HEK293 (cell line): Measurements from ENCODE around the gene FDX1.

ENCODE experiments used
- CTCF ChIA-PET: fragments of 350-600 bp; formaldehyde crosslinking; extraction: SDS; loops from one replicate; lab custom pipeline; 2021; ENCODE audit warnings: antibody characterized with exemption; lab: Yijun Ruan, JAX
- POLR2A ChIA-PET: fragments of 300-600 bp; formaldehyde crosslinking; extraction: SDS; loops from one replicate; lab custom pipeline; 2020; ENCODE audit warnings: antibody characterized with exemption, inconsistent platforms; lab: Yijun Ruan, JAX
- H3K27ac ChIP-seq: fragments of 200-500 bp; sonication (Bioruptor generic); 2 replicates; pipeline ENCODE4 v1.5.1; 2014; ENCODE audit warnings: low read depth, low read length, control low read depth, inconsistent platforms; ENCODE audit errors: extremely low read depth
- H3K36me3 ChIP-seq, 2 experiments: fragments of 200-500 bp in 1 of 2; sonication (Bioruptor generic) in 1 of 2; 1 replicate in 1 of 2; 2 replicates in 1 of 2; pipeline ENCODE4 v1.5.1; 2014 to 2017; ENCODE audit warnings: inconsistent platforms in 2 of 2, low read length in 2 of 2; ENCODE audit not compliant: control insufficient read depth in 2 of 2, insufficient read depth in 1 of 2
- H3K4me1 ChIP-seq: fragments of 200-500 bp; sonication (Bioruptor generic); 2 replicates; pipeline ENCODE4 v1.5.1; 2014; ENCODE audit warnings: mild to moderate bottlenecking, low read length, inconsistent platforms; ENCODE audit not compliant: control insufficient read depth, insufficient read depth
- H3K4me3 ChIP-seq: 2 replicates; pipeline ENCODE4 v1.5.1; 2011; ENCODE audit warnings: low read depth, mild to moderate bottlenecking, control low read depth, low read length, moderate library complexity
- H3K9me3 ChIP-seq: fragments of 200-500 bp; sonication (Bioruptor generic); 2 replicates; pipeline ENCODE4 v1.5.1; 2014; ENCODE audit warnings: low read depth, low read length, inconsistent platforms; ENCODE audit not compliant: control insufficient read depth, insufficient read depth
- FEZF1 ChIP-seq: fragments of 450-650 bp; formaldehyde crosslinking; IDR thresholded peaks from 2 replicates; pipeline ENCODE4 v1.5.1; 2016; ENCODE audit warnings: missing biosample characterization, missing genetic modification characterization
- GLIS1 ChIP-seq: fragments of 450-650 bp; formaldehyde crosslinking; IDR thresholded peaks from 2 replicates; pipeline ENCODE4 v1.5.1; 2016; ENCODE audit warnings: missing biosample characterization, missing genetic modification characterization
- KLF7 ChIP-seq: fragments of 450-650 bp; formaldehyde crosslinking; IDR thresholded peaks from 2 replicates; pipeline ENCODE4 v1.5.1; 2016; ENCODE audit warnings: missing biosample characterization, missing genetic modification characterization, borderline replicate concordance
- OSR2 ChIP-seq: fragments of 450-650 bp; formaldehyde crosslinking; IDR thresholded peaks from 2 replicates; pipeline ENCODE4 v1.5.1; 2016; ENCODE audit warnings: missing biosample characterization, missing genetic modification characterization
- SALL2 ChIP-seq: fragments of 450-650 bp; formaldehyde crosslinking; IDR thresholded peaks from 2 replicates; pipeline ENCODE4 v1.5.0; 2017; ENCODE audit warnings: missing biosample characterization, mild to moderate bottlenecking, missing genetic modification characterization, borderline replicate concordance
- SETDB1 ChIP-seq: IDR thresholded peaks from one replicate; pipeline ENCODE4 v1.6.1; 2017; ENCODE audit warnings: mild to moderate bottlenecking, low read length, moderate library complexity, mixed read lengths; ENCODE audit not compliant: insufficient read length
- ZBTB1 ChIP-seq: fragments of 450-650 bp; formaldehyde crosslinking; IDR thresholded peaks from 2 replicates; pipeline ENCODE4 v1.5.1; 2016; ENCODE audit warnings: missing biosample characterization, missing genetic modification characterization
- ZBTB20 ChIP-seq: fragments of 450-650 bp; formaldehyde crosslinking; IDR thresholded peaks from 2 replicates; pipeline ENCODE4 v1.5.1; 2016; ENCODE audit warnings: missing biosample characterization, missing genetic modification characterization
- ZIC2 ChIP-seq: fragments of 450-650 bp; formaldehyde crosslinking; IDR thresholded peaks from 2 replicates; pipeline ENCODE4 v1.5.1; 2016; ENCODE audit warnings: missing biosample characterization, missing genetic modification characterization
- ZNF114 ChIP-seq: fragments of 450-650 bp; formaldehyde crosslinking; IDR thresholded peaks from 2 replicates; pipeline ENCODE4 v1.5.0; 2017; ENCODE audit warnings: missing biosample characterization, missing genetic modification characterization
- ZNF133 ChIP-seq: fragments of 450-650 bp; formaldehyde crosslinking; IDR thresholded peaks from 2 replicates; pipeline ENCODE4 v1.5.1; 2016; ENCODE audit warnings: missing biosample characterization, missing genetic modification characterization
- ZNF140 ChIP-seq: fragments of 450-650 bp; formaldehyde crosslinking; IDR thresholded peaks from 2 replicates; pipeline ENCODE4 v1.5.1; 2016; ENCODE audit warnings: missing biosample characterization, missing genetic modification characterization
- ZNF174 ChIP-seq: fragments of 450-650 bp; formaldehyde crosslinking; IDR thresholded peaks from 2 replicates; pipeline ENCODE4 v1.5.0; 2017; ENCODE audit warnings: missing biosample characterization, mild to moderate bottlenecking, missing genetic modification characterization
- ZNF341 ChIP-seq: fragments of 450-650 bp; formaldehyde crosslinking; IDR thresholded peaks from 2 replicates; pipeline ENCODE4; 2016; ENCODE audit warnings: low read depth, missing biosample characterization, missing genetic modification characterization
- ZNF658 ChIP-seq: fragments of 450-650 bp; formaldehyde crosslinking; IDR thresholded peaks from 2 replicates; pipeline ENCODE4; 2016; ENCODE audit warnings: missing biosample characterization, missing genetic modification characterization
- ZNF660 ChIP-seq: fragments of 450-650 bp; IDR thresholded peaks from 2 replicates; pipeline ENCODE4 v1.5.1; 2018; ENCODE audit warnings: missing biosample characterization, mild to moderate bottlenecking, missing genetic modification characterization
- TF ChIP-seq, protein P1 (sequence below): fragments of 450-650 bp; formaldehyde crosslinking; IDR thresholded peaks from 2 replicates; pipeline ENCODE4 v1.5.1; 2016; ENCODE audit warnings: missing biosample characterization, missing genetic modification characterization
- TF ChIP-seq, protein P2 (sequence below): fragments of 450-650 bp; formaldehyde crosslinking; IDR thresholded peaks from 2 replicates; pipeline ENCODE4 v1.5.1; 2016; ENCODE audit warnings: missing biosample characterization, missing genetic modification characterization
- TF ChIP-seq, protein P3 (sequence below): fragments of 450-650 bp; formaldehyde crosslinking; IDR thresholded peaks from 2 replicates; pipeline ENCODE4 v1.5.1; 2017; ENCODE audit warnings: missing biosample characterization, missing genetic modification characterization
- TF ChIP-seq, protein P4 (sequence below): fragments of 450-650 bp; formaldehyde crosslinking; IDR thresholded peaks from 2 replicates; pipeline ENCODE4 v1.5.1; 2017; ENCODE audit warnings: missing biosample characterization, missing genetic modification characterization

Gene FDX1

DNA sequence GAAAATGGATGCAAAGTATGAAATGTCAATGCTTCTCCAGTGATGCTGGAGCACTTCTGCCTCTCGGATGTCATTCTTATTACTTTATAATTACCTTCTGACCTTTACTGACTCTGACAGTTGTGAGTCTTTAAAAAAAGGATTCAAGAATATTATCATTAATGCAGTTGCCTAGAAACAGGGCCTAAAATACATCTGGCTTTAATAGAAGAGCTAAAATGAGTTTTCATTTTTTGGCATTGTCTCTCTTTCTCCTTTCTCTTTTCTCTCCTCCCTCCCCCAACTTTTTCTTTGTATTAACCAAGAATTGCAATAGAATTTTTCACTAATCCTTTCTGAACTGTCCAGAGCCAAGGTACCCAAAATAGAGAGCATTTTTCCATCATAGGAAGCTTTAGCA, 45.9 kb downstream of the FDX1 start (continued):
- TF ChIP-seq, protein P1, sequence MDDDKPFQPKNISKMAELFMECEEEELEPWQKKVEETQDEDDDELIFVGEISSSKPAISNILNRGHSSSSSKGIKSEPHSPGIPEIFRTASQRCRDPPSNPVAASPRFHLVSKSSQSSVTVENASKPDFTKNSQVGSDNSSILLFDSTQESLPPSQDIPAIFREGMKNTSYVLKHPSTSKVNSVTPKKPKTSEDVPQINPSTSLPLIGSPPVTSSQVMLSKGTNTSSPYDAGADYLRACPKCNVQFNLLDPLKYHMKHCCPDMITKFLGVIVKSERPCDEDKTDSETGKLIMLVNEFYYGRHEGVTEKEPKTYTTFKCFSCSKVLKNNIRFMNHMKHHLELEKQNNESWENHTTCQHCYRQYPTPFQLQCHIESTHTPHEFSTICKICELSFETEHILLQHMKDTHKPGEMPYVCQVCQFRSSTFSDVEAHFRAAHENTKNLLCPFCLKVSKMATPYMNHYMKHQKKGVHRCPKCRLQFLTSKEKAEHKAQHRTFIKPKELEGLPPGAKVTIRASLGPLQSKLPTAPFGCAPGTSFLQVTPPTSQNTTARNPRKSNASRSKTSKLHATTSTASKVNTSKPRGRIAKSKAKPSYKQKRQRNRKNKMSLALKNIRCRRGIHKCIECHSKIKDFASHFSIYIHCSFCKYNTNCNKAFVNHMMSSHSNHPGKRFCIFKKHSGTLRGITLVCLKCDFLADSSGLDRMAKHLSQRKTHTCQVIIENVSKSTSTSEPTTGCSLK = no peak
- TF ChIP-seq ZNF174 (tag by site-specific recombination) (no peak), KLF7 (tag by site-specific recombination) (no peak), ZBTB20 (tag by site-specific recombination) (no peak), ZNF140 (tag by site-specific recombination) (no peak)
- TF ChIP-seq, protein P2, sequence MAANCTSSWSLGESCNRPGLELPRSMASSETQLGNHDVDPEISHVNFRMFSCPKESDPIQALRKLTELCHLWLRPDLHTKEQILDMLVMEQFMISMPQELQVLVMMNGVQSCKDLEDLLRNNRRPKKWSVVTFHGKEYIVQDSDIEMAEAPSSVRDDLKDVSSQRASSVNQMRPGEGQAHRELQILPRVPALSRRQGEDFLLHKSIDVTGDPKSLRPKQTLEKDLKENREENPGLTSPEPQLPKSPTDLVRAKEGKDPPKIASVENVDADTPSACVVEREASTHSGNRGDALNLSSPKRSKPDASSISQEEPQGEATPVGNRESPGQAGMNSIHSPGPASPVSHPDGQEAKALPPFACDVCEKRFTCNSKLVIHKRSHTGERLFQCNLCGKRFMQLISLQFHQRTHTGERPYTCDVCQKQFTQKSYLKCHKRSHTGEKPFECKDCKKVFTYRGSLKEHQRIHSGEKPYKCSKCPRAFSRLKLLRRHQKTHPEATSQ (tag by site-specific recombination) = no peak
- TF ChIP-seq, all 188 proteins: peak for 0

DNA sequence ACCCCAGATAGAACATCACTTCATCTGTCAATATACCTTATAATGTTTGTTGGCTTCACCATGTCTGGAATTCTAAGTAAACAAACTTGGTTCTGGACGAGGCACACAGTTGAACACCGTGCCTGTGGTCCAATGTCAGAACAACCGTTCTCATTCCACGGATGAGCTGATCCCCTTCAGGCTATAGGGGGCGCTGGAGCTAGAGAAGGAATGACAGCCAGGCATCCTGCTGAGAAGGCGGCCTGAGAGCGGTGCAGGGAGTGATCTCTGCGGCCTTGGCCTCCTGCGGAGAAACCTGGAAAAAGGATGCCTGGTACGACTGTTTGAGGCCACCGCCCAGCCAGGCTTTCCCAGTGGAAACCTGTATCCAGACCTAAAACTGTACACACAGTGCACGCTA, 48.7 kb downstream of the FDX1 start:
- Histone ChIP-seq H3K36me3 (no peaks in the 10 kb centered on the region), H3K4me1 (no peaks in the 10 kb centered on the region), H3K27ac (no peak overlapping the region), H3K9me3 (no peaks in the 10 kb centered on the region), H3K4me3 (no peak overlapping the region)
- POLR2A ChIA-PET = interaction anchor here (1.1 kb wide), 1 partner anchor 381 kb away, joined by 4 read pairs; no protein-coding TSS in a partner anchor
- TF ChIP-seq SETDB1 = peak; percentile 28
- TF ChIP-seq ZNF341 (tag by site-specific recombination) = no peak
- TF ChIP-seq ZBTB1 (tag by site-specific recombination) = no peak
- TF ChIP-seq, protein P1 = no peak
- no peak for TF ChIP-seq ZNF660 (tag by site-specific recombination)
- TF ChIP-seq SALL2 (tag by site-specific recombination) = no peak
- TF ChIP-seq GLIS1 (tag by site-specific recombination) = no peak
- no peak for TF ChIP-seq OSR2 (tag by site-specific recombination)
- peak; percentile 64 for TF ChIP-seq ZIC2 (tag by site-specific recombination)
- TF ChIP-seq ZNF133 = 0 out of 2 replicates have a peak, but pooled peaks have one; percentile 65
- no peak for TF ChIP-seq FEZF1 (tag by site-specific recombination)
- CTCF ChIA-PET = interaction anchor here (0.5 to 1.8 kb wide), 10 partner anchors 13 to 948 kb away, joined by 3 to 7 read pairs (median 4); no protein-coding TSS in a partner anchor

DNA sequence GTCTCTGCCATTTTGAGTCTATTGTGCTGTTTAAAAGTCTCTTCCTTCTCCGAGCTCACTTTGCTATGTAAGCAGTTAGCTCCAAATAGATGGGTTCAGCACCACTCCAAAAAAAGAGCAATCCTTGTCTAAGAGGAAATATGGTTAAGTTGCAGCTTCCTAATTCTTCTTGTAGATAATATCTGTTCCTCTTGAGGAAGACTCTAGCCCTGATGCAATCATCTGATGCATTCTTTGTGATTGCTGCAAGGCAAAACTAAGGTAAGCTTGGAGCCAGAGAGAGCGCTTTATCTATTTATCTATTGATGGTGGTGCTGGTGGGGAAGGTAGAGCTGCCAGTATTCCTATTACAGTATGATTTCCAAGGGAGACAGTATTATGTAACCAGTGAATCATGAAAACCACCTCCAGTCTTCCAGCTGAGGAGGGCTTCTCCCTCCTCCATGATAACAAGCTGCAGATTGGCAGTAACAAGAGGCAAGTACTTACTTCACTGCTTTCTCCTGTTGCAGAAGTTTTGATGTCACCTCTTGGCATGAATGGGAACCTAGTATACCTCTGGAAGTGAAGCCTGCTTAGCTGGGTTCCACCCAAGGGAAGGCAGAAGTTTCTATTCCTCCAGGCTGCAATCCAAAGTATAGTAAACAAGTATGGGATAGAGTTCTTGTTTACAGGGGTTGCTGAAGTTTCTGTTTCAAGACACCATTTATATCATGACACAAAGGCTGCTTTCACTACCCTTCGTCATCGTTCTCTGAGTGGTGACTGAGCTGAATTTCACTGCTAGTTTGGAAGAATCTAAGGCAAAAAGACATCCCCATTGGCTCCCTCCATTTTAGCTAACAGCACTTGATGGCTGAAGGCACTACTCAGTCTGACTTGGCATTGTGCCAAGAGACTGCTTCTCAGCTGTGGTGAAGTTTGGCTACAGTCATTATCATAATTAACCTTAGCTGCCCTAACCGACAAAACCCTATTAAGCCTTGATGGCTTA, 49.7 kb downstream of the FDX1 start:
- Histone ChIP-seq H3K9me3 (no peaks in the 10 kb centered on the region), H3K4me1 (no peaks in the 10 kb centered on the region), H3K27ac (no peak overlapping the region), H3K4me3 (no peak overlapping the region), H3K36me3 (no peaks in the 10 kb centered on the region)
- ChIA-PET POLR2A (interaction anchor here (1.1 kb wide), 1 partner anchor 380 kb away, joined by 4 read pairs; no protein-coding TSS in a partner anchor), CTCF (interaction anchor here (0.8 to 1.8 kb wide), 9 partner anchors 12 to 947 kb away, joined by 3 to 7 read pairs (median 4); no protein-coding TSS in a partner anchor)
- TF ChIP-seq, protein P3, sequence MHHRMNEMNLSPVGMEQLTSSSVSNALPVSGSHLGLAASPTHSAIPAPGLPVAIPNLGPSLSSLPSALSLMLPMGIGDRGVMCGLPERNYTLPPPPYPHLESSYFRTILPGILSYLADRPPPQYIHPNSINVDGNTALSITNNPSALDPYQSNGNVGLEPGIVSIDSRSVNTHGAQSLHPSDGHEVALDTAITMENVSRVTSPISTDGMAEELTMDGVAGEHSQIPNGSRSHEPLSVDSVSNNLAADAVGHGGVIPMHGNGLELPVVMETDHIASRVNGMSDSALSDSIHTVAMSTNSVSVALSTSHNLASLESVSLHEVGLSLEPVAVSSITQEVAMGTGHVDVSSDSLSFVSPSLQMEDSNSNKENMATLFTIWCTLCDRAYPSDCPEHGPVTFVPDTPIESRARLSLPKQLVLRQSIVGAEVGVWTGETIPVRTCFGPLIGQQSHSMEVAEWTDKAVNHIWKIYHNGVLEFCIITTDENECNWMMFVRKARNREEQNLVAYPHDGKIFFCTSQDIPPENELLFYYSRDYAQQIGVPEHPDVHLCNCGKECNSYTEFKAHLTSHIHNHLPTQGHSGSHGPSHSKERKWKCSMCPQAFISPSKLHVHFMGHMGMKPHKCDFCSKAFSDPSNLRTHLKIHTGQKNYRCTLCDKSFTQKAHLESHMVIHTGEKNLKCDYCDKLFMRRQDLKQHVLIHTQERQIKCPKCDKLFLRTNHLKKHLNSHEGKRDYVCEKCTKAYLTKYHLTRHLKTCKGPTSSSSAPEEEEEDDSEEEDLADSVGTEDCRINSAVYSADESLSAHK (tag by site-specific recombination) = 0 out of 2 replicates have a peak, but pooled peaks have one; percentile 46
- TF ChIP-seq ZNF114 (tag by site-specific recombination) (peak; percentile 58; the same call in 1 of the 2 replicates), ZNF660 (tag by site-specific recombination) (peak; percentile 94), ZNF658 (tag by site-specific recombination) (no peak)
- TF ChIP-seq, protein P4, sequence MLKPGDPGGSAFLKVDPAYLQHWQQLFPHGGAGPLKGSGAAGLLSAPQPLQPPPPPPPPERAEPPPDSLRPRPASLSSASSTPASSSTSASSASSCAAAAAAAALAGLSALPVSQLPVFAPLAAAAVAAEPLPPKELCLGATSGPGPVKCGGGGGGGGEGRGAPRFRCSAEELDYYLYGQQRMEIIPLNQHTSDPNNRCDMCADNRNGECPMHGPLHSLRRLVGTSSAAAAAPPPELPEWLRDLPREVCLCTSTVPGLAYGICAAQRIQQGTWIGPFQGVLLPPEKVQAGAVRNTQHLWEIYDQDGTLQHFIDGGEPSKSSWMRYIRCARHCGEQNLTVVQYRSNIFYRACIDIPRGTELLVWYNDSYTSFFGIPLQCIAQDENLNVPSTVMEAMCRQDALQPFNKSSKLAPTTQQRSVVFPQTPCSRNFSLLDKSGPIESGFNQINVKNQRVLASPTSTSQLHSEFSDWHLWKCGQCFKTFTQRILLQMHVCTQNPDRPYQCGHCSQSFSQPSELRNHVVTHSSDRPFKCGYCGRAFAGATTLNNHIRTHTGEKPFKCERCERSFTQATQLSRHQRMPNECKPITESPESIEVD (tag by site-specific recombination) = 0 out of 2 replicates have a peak, but pooled peaks have one; percentile 9
